Measurements from ENCODE around the gene A3GALT2. TPM values are rescaled to one million over a fixed set of nuclear protein-coding genes. Genes with fewer than 3 reads are reported as not detected.

Gene A3GALT2
- total RNA-seq, 1 experiment from 2014 or later: not detected

DNA sequence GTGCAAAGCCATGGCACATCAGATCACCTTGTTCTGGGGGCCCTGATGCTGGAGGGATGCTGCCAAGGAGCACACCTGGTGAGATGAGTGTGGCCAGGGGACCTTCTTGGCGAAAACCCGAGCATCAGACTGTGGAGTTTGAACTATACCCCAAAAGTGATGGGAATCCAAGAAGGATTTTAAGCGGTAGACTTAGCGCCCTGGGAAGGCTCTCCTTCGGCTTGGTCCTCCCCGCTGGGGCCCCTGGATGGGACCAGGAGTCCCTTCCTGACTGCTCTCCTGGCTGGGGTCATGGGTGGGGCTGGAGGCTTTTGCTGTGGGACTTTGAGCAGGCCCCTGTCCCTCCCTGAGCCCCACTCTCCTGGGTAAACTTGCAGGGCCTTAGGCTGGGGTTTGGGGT lies 54.1 kb downstream of the A3GALT2 start (continued):
- TF ChIP-seq ATF2 (CRISPR knock-in tag; IDR thresholded peaks at IDR 0.05; ENCODE audit: borderline replicate concordance, low read depth) (no peak), NR2C2 (CRISPR knock-in tag; IDR thresholded peaks at IDR 0.05) (no peak), ETV6 (CRISPR knock-in tag; IDR thresholded peaks at IDR 0.05) (no peak)

GRCh38 chr1:33265780-33266605 lies 54.9 kb downstream of the A3GALT2 start:
- no peaks in the 10 kb centered on the region for H3K27me3 Mint-ChIP-seq (ENCODE audit: low read depth)
- TF ChIP-seq ZNF219 (CRISPR knock-in tag; IDR thresholded peaks at IDR 0.05; ENCODE audit: borderline replicate concordance): no peak
- no peak for TF ChIP-seq OVOL2 (CRISPR knock-in tag; IDR thresholded peaks at IDR 0.05; ENCODE audit: borderline replicate concordance)
- TF ChIP-seq, protein P1, sequence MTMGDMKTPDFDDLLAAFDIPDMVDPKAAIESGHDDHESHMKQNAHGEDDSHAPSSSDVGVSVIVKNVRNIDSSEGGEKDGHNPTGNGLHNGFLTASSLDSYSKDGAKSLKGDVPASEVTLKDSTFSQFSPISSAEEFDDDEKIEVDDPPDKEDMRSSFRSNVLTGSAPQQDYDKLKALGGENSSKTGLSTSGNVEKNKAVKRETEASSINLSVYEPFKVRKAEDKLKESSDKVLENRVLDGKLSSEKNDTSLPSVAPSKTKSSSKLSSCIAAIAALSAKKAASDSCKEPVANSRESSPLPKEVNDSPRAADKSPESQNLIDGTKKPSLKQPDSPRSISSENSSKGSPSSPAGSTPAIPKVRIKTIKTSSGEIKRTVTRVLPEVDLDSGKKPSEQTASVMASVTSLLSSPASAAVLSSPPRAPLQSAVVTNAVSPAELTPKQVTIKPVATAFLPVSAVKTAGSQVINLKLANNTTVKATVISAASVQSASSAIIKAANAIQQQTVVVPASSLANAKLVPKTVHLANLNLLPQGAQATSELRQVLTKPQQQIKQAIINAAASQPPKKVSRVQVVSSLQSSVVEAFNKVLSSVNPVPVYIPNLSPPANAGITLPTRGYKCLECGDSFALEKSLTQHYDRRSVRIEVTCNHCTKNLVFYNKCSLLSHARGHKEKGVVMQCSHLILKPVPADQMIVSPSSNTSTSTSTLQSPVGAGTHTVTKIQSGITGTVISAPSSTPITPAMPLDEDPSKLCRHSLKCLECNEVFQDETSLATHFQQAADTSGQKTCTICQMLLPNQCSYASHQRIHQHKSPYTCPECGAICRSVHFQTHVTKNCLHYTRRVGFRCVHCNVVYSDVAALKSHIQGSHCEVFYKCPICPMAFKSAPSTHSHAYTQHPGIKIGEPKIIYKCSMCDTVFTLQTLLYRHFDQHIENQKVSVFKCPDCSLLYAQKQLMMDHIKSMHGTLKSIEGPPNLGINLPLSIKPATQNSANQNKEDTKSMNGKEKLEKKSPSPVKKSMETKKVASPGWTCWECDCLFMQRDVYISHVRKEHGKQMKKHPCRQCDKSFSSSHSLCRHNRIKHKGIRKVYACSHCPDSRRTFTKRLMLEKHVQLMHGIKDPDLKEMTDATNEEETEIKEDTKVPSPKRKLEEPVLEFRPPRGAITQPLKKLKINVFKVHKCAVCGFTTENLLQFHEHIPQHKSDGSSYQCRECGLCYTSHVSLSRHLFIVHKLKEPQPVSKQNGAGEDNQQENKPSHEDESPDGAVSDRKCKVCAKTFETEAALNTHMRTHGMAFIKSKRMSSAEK (CRISPR knock-in tag; IDR thresholded peaks at IDR 0.05; ENCODE audit: borderline replicate concordance): no peak
- TF ChIP-seq, protein P2, sequence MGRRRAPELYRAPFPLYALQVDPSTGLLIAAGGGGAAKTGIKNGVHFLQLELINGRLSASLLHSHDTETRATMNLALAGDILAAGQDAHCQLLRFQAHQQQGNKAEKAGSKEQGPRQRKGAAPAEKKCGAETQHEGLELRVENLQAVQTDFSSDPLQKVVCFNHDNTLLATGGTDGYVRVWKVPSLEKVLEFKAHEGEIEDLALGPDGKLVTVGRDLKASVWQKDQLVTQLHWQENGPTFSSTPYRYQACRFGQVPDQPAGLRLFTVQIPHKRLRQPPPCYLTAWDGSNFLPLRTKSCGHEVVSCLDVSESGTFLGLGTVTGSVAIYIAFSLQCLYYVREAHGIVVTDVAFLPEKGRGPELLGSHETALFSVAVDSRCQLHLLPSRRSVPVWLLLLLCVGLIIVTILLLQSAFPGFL (CRISPR knock-in tag; IDR thresholded peaks at IDR 0.05; ENCODE audit: borderline replicate concordance): no peak
- TF ChIP-seq ZNF138 (CRISPR knock-in tag; conservative IDR thresholded peaks at IDR 0.05): no peak
- no peak for ATAC-seq
- H3K9me3 Mint-ChIP-seq: no peaks in the 10 kb centered on the region
- CTCF ChIA-PET: no interaction called here
- peaks cover 3% of the 10 kb centered on the region; the same call in 1 of the 2 replicates for H3K36me3 Mint-ChIP-seq
- POLR2A ChIA-PET: no interaction called here
- H3K4me3 Mint-ChIP-seq: no peak overlapping the region
- no peak overlapping the region for H3K27ac Mint-ChIP-seq
- DNase-seq (ENCODE audit: low spot score): no peak
- peaks cover 9% of the 10 kb centered on the region; the same call in 1 of the 2 replicates for H3K4me1 Mint-ChIP-seq

GRCh38 chr1:33263890-33264504 lies 56.9 kb downstream of the A3GALT2 start:
- DNase-seq (ENCODE audit: low spot score) (no peak), ATAC-seq (no peak)
- Mint-ChIP-seq H3K4me3 (no peak overlapping the region), H3K9me3 (no peaks in the 10 kb centered on the region), H3K4me1 (peaks cover 22% of the 10 kb centered on the region), H3K27ac (no peak overlapping the region), H3K27me3 (ENCODE audit: low read depth) (no peaks in the 10 kb centered on the region), H3K36me3 (no peaks in the 10 kb centered on the region; the same call in 1 of the 2 replicates)
- ChIA-PET POLR2A (no interaction called here), CTCF (interaction anchor here (0.6 to 1.5 kb wide), 2 partner anchors 32 to 426 kb away, joined by 3 to 5 read pairs; no protein-coding TSS in a partner anchor)
- TF ChIP-seq, protein P3, sequence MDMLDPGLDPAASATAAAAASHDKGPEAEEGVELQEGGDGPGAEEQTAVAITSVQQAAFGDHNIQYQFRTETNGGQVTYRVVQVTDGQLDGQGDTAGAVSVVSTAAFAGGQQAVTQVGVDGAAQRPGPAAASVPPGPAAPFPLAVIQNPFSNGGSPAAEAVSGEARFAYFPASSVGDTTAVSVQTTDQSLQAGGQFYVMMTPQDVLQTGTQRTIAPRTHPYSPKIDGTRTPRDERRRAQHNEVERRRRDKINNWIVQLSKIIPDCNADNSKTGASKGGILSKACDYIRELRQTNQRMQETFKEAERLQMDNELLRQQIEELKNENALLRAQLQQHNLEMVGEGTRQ (CRISPR knock-in tag; IDR thresholded peaks at IDR 0.05): no peak
- TF ChIP-seq, protein P4, sequence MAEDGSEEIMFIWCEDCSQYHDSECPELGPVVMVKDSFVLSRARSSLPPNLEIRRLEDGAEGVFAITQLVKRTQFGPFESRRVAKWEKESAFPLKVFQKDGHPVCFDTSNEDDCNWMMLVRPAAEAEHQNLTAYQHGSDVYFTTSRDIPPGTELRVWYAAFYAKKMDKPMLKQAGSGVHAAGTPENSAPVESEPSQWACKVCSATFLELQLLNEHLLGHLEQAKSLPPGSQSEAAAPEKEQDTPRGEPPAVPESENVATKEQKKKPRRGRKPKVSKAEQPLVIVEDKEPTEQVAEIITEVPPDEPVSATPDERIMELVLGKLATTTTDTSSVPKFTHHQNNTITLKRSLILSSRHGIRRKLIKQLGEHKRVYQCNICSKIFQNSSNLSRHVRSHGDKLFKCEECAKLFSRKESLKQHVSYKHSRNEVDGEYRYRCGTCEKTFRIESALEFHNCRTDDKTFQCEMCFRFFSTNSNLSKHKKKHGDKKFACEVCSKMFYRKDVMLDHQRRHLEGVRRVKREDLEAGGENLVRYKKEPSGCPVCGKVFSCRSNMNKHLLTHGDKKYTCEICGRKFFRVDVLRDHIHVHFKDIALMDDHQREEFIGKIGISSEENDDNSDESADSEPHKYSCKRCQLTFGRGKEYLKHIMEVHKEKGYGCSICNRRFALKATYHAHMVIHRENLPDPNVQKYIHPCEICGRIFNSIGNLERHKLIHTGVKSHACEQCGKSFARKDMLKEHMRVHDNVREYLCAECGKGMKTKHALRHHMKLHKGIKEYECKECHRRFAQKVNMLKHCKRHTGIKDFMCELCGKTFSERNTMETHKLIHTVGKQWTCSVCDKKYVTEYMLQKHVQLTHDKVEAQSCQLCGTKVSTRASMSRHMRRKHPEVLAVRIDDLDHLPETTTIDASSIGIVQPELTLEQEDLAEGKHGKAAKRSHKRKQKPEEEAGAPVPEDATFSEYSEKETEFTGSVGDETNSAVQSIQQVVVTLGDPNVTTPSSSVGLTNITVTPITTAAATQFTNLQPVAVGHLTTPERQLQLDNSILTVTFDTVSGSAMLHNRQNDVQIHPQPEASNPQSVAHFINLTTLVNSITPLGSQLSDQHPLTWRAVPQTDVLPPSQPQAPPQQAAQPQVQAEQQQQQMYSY (CRISPR knock-in tag; IDR thresholded peaks at IDR 0.05): no peak
- TF ChIP-seq IRF1 (CRISPR knock-in tag; IDR thresholded peaks at IDR 0.05) (no peak), GRHL2 (CRISPR knock-in tag; IDR thresholded peaks at IDR 0.05; ENCODE audit: insufficient replicate concordance, severe bottlenecking) (no peak), IRF2 (CRISPR knock-in tag; IDR thresholded peaks at IDR 0.05; ENCODE audit: borderline replicate concordance, low read depth) (no peak), CDX4 (CRISPR knock-in tag; IDR thresholded peaks at IDR 0.05; ENCODE audit: borderline replicate concordance) (no peak), GTF2I (CRISPR knock-in tag; conservative IDR thresholded peaks at IDR 0.05) (no peak)
- TF ChIP-seq, protein P5, sequence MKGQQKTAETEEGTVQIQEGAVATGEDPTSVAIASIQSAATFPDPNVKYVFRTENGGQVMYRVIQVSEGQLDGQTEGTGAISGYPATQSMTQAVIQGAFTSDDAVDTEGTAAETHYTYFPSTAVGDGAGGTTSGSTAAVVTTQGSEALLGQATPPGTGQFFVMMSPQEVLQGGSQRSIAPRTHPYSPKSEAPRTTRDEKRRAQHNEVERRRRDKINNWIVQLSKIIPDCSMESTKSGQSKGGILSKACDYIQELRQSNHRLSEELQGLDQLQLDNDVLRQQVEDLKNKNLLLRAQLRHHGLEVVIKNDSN (CRISPR knock-in tag; IDR thresholded peaks at IDR 0.05): no peak

Measured in WTC11 (cell line).